GM12891 (cell line): ENCODE measurements around the gene C2CD5.
A peak's percentile ranks its signal among the peaks of the same experiment; 100 is the strongest.

ENCODE experiments used
- DNase-seq: peaks from one replicate; pipeline ENCODE4 v3.0.0; 2011; ENCODE audit warnings: low spot score; ENCODE audit not compliant: insufficient read length
- FAIRE-seq: peaks from 2 replicates; lab custom pipeline; 2011; peaks lifted over from hg19 to GRCh38; lab: Jason Lieb, UNC
- PAX5 ChIP-seq: IDR thresholded peaks from 2 replicates; pipeline ENCODE4 v1.6.1; 2011; ENCODE audit warnings: low read length, moderate library complexity, mild to moderate bottlenecking; ENCODE audit not compliant: insufficient read depth, severe bottlenecking
- POLR2A ChIP-seq: IDR thresholded peaks from 2 replicates; pipeline ENCODE4 v1.6.1; 2011; ENCODE audit warnings: low read depth, low read length, control low read depth
- POLR2AphosphoS5 ChIP-seq: IDR thresholded peaks from 2 replicates; pipeline ENCODE4 v1.6.1; 2011; ENCODE audit warnings: low read depth, low read length, control low read depth
- POU2F2 ChIP-seq: IDR thresholded peaks from 2 replicates; pipeline ENCODE4 v1.6.1; 2011; ENCODE audit warnings: low read depth, mild to moderate bottlenecking, control low read depth, low read length, moderate library complexity
- SPI1 ChIP-seq: IDR thresholded peaks from 2 replicates; pipeline ENCODE4 v1.6.1; 2011; ENCODE audit warnings: low read depth, low read length, control low read depth
- TAF1 ChIP-seq: IDR thresholded peaks from 2 replicates; pipeline ENCODE4 v1.6.1; 2011; ENCODE audit warnings: low read depth, low read length, control low read depth

Gene C2CD5

GRCh38 chr12:22431693-22432251 lies 112.6 kb downstream of the C2CD5 start:
- peak; percentile 56 for FAIRE-seq
- no peak for DNase-seq
- no peak for TF ChIP-seq TAF1
- TF ChIP-seq POU2F2, result no peak
- no peak for TF ChIP-seq POLR2A
- no peak for TF ChIP-seq PAX5
- TF ChIP-seq POLR2AphosphoS5, result no peak
- TF ChIP-seq SPI1, result no peak

- DNase-seq (no peak), FAIRE-seq (no peak)
- no peak for TF ChIP-seq PAX5
- TF ChIP-seq POU2F2, result no peak
- no peak for TF ChIP-seq POLR2AphosphoS5
- no peak for TF ChIP-seq POLR2A
- TF ChIP-seq TAF1, result no peak
- no peak for TF ChIP-seq SPI1
Measured at GRCh38 chr12:22416801-22417200, 127.5 kb downstream of the C2CD5 start.

- DNase-seq (no peak), FAIRE-seq (no peak)
- TF ChIP-seq POU2F2 (no peak), PAX5 (no peak), POLR2A (no peak), TAF1 (no peak), POLR2AphosphoS5 (no peak), SPI1 (no peak)
Measured at GRCh38 chr12:22415342-22416309, 128.7 kb downstream of the C2CD5 start.

GRCh38 chr12:22414742-22415141 lies 129.6 kb downstream of the C2CD5 start:
- FAIRE-seq (no peak), DNase-seq (no peak)
- TF ChIP-seq SPI1 (no peak), PAX5 (no peak), POLR2A (no peak), POLR2AphosphoS5 (no peak), POU2F2 (no peak), TAF1 (no peak)

DNA sequence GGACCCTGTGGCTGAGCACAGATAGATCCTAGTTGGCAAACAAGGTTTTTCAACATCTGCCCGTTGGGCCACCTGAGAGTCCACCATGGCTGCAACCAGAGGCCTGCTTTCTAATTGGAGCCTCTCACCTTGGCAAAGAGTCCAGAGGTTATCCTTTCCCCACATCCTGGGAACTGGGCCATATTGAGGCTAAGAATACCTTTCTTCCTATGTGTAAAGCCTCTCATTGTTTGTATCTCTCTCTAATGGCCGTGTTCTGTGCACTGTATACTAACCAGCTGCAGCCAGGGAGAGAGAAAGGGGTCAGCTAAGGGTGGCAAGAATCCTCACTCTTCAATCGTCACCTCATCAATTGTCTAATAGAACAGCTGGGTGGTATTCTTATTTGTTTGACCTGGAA lies 130.8 kb downstream of the C2CD5 start:
- FAIRE-seq (no peak), DNase-seq (no peak)
- TF ChIP-seq PAX5, result no peak
- TF ChIP-seq POU2F2, result no peak
- TF ChIP-seq SPI1, result no peak
- TF ChIP-seq POLR2A, result no peak
- TF ChIP-seq POLR2AphosphoS5, result no peak
- TF ChIP-seq TAF1, result no peak

DNA sequence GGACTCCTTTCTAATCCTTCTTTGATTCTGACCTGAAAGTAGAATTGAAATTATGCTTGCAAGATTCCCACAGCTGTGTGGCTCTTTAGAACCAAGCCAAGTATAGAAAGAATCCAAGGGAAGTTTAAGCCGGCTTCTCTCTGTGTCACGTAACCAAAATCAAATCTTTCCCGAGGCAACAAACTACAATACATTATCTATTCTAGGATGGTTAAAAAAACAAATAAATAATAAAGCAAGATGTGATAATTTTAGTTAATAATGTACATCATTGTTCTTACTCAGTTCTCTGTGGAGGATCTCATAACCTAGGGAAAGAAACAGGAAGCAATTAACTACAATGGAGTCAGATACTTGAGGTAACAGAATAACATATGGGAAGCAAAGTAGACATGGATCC lies 131.8 kb downstream of the C2CD5 start:
- DNase-seq (no peak), FAIRE-seq (no peak)
- no peak for TF ChIP-seq TAF1

GRCh38 chr12:22410486-22410885 lies 133.9 kb downstream of the C2CD5 start:
- no peak for DNase-seq
- TF ChIP-seq TAF1, result no peak
- no peak for TF ChIP-seq POLR2AphosphoS5
- no peak for TF ChIP-seq SPI1
- TF ChIP-seq POLR2A, result no peak
- no peak for TF ChIP-seq PAX5
- TF ChIP-seq POU2F2, result no peak

GRCh38 chr12:22409377-22410164 lies 134.8 kb downstream of the C2CD5 start:
- no peak for TF ChIP-seq SPI1
- TF ChIP-seq POLR2AphosphoS5, result no peak
- no peak for TF ChIP-seq POU2F2
- TF ChIP-seq PAX5, result no peak
- no peak for TF ChIP-seq TAF1
- no peak for TF ChIP-seq POLR2A
- FAIRE-seq (no peak), DNase-seq (no peak)

More at GRCh38 chr12:22410486-22410885, 133.9 kb downstream of the C2CD5 start:
- FAIRE-seq, result no peak

- FAIRE-seq, result no peak
- no peak for TF ChIP-seq PAX5
- no peak for TF ChIP-seq POLR2A
- TF ChIP-seq POLR2AphosphoS5, result no peak
- no peak for TF ChIP-seq TAF1
- TF ChIP-seq SPI1, result no peak
- no peak for TF ChIP-seq POU2F2
- no peak for DNase-seq
Measured at GRCh38 chr12:22408610-22409376, 135.5 kb downstream of the C2CD5 start.
